ENCODE data around the gene GTPBP3. TPM values are rescaled to one million over a fixed set of nuclear protein-coding genes. Genes with fewer than 3 reads are reported as not detected.

Gene GTPBP3
- total and polyA plus RNA-seq, 8 donors: 11.2 to 93.9 (median 20.3) TPM

DNA sequence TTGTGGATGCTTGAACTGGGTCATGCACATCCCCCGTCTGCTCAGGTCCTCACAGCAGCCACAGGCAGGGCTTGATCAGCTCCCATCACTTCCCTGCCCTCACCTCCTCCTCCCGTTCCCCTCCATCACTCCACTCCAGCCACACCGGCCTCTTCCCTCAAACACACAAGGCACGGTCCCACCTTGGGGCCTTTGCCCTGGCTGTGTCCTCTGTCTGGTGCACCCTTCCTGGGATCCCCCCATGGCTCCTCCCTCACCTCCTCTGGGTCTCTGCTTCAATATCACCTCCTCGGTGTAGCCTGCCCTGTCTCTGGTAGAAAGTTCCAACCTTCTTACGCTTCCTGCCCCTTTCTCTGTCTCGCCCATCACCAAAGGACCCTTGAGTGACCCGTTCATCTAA lies 16.0 kb downstream of the GTPBP3 start:
- Histone ChIP-seq H3K9me3 (no peaks in the 10 kb centered on the region), H3K27ac (no peak overlapping the region), H3K4me3 (no peak overlapping the region), H3K36me3 (no peaks in the 10 kb centered on the region), H3K27me3 (peaks cover 0 to 46% (median 0%) of the 10 kb centered on the region in 3 donors), H3K4me1 (peaks cover 0 to 11% (median 3%) of the 10 kb centered on the region in 4 donors)
- TF ChIP-seq EP300 (IDR thresholded peaks at IDR 0.05): no peak
- TF ChIP-seq, protein P1, sequence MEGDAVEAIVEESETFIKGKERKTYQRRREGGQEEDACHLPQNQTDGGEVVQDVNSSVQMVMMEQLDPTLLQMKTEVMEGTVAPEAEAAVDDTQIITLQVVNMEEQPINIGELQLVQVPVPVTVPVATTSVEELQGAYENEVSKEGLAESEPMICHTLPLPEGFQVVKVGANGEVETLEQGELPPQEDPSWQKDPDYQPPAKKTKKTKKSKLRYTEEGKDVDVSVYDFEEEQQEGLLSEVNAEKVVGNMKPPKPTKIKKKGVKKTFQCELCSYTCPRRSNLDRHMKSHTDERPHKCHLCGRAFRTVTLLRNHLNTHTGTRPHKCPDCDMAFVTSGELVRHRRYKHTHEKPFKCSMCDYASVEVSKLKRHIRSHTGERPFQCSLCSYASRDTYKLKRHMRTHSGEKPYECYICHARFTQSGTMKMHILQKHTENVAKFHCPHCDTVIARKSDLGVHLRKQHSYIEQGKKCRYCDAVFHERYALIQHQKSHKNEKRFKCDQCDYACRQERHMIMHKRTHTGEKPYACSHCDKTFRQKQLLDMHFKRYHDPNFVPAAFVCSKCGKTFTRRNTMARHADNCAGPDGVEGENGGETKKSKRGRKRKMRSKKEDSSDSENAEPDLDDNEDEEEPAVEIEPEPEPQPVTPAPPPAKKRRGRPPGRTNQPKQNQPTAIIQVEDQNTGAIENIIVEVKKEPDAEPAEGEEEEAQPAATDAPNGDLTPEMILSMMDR (IDR thresholded peaks at IDR 0.05): no peak
- intact Hi-C loops (cut with DNase I; ENCODE audit: low total_unique reads): no loop called here
- no peak for DNase-seq
- WGBS, 5 donors: 72 to 81% (median 78%) methylated on average over 8 of the region's 8 CpGs

DNA sequence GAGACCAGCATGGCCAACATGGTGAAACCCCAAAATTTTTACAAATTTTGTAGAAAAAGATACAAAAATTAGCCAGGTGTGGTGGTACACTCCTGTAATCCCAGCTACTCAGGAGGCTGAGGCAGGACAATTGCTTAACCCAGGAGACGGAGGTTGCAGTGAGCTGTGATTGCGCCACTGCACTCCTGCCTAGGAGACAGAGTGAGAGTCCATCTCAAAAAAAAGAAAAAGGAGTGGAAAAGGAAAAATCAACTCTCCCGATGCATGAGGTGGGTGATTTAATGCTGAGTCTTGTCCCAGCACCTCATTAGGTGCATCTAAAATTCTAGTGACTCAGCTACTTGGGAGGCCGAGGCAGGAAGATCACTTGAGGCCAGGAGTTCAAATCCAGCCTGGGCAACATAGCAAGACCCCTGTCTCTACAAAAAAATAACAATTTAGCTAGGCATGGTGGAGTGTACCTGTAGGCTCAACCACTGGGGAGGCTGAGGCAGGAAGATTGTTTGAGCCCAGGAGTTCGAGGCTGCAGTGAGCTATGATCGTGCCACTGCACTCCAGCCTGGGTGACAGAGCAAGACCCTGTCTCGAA lies 19.8 kb downstream of the GTPBP3 start:
- H3K36me3 ChIP-seq: no peaks in the 10 kb centered on the region
- H3K9me3 ChIP-seq: no peaks in the 10 kb centered on the region
- TF ChIP-seq POLR2A (IDR thresholded peaks at IDR 0.05): no peak
- no peak for TF ChIP-seq EP300 (IDR thresholded peaks at IDR 0.05)
- TF ChIP-seq, protein P1 (IDR thresholded peaks at IDR 0.05): no peak
- no peak for TF ChIP-seq POLR2AphosphoS5 (IDR thresholded peaks at IDR 0.05)
- DNase-seq: no peak
- H3K4me1 ChIP-seq: peaks cover 0 to 5% (median 0%) of the 10 kb centered on the region in 4 donors
- H3K27me3 ChIP-seq: peaks cover 0 to 12% (median 0%) of the 10 kb centered on the region in 3 donors
- H3K4me3 ChIP-seq: no peak overlapping the region
- intact Hi-C loops (cut with DNase I; ENCODE audit: low total_unique reads): no loop called here
- H3K27ac ChIP-seq: peak overlapping the region in 3 of 5 donors; percentile 23 to 40 (median 34)
- 83 to 90% (median 86%) methylated on average over 7 of the region's 7 CpGs for WGBS, 5 donors

DNA sequence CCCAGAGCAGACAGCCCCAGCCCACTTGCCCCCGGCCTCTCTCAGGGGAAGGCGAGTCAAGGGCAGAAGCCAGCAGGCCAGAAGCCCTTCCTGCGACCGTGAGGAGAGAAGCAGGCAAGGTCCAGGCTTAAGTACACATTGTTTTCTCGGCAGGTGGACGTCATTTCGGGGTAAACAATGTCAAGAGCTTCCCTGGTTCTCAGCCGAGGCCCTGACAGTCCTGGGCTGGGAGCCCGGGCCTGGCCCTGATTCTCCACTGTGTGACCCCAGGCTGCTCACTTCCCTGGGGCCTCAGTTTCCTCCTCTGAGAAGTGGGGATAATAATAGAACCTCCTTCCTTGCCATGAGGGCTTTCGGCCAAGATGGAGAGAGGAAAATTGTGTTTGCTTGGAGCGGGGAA lies 20.4 kb downstream of the GTPBP3 start:
- H3K27me3 ChIP-seq: peaks cover 0 to 6% (median 0%) of the 10 kb centered on the region in 3 donors
- TF ChIP-seq POLR2A (IDR thresholded peaks at IDR 0.05) (no peak), EP300 (IDR thresholded peaks at IDR 0.05) (no peak), POLR2AphosphoS5 (IDR thresholded peaks at IDR 0.05) (no peak)
- TF ChIP-seq, protein P1 (IDR thresholded peaks at IDR 0.05): no peak
- peak overlapping the region in 3 of 5 donors; percentile 23 to 41 (median 40) for H3K27ac ChIP-seq
- H3K9me3 ChIP-seq: no peaks in the 10 kb centered on the region
- peaks cover 0 to 5% (median 0%) of the 10 kb centered on the region in 4 donors for H3K4me1 ChIP-seq
- WGBS, 5 donors: 32 to 43% (median 39%) methylated on average over 11 of the region's 11 CpGs
- peak in 1 of 2 donors; percentile 39 for DNase-seq
- no peak overlapping the region for H3K4me3 ChIP-seq
- intact Hi-C loops (cut with DNase I; ENCODE audit: low total_unique reads): no loop called here
- no peaks in the 10 kb centered on the region for H3K36me3 ChIP-seq

DNA sequence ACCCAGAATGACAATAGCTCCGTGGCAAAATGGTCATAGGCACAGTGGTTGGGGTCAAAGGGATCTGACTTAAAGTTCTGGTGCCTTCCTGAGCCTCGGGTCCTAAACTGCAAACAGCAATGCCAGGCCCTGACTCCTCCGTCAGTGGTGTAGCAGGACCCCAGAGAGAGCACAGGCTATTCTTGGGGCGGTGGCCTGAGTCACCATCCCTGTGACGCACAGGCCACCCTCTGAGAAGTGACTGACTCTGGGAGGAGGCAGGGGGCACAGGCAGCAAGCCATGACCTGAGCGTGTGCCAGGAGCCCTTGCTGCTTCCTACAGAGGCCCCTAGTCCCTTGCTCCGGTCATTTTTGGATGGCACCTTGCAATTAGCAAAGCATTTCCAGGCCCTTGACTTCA lies 21.0 kb downstream of the GTPBP3 start:
- WGBS, 5 donors: 66 to 82% (median 79%) methylated on average over 7 of the region's 7 CpGs
- H3K27ac ChIP-seq: peak overlapping the region in 3 of 5 donors; percentile 23 to 41 (median 40)
- peak; percentile 13 for TF ChIP-seq EP300 (IDR thresholded peaks at IDR 0.05)
- TF ChIP-seq POLR2AphosphoS5 (IDR thresholded peaks at IDR 0.05): peak in 1 of 3 donors; percentile 26
- no peak for TF ChIP-seq POLR2A (IDR thresholded peaks at IDR 0.05)

More for the DNA sequence above, 21.0 kb downstream of the GTPBP3 start:
- no peak for DNase-seq
- intact Hi-C loops (cut with DNase I; ENCODE audit: low total_unique reads): no loop called here
- no peak overlapping the region for H3K4me3 ChIP-seq
- no peaks in the 10 kb centered on the region for H3K4me1 ChIP-seq
- H3K9me3 ChIP-seq: no peaks in the 10 kb centered on the region
- no peaks in the 10 kb centered on the region for H3K36me3 ChIP-seq
- no peaks in the 10 kb centered on the region for H3K27me3 ChIP-seq
